Heart left ventricle (tissue), 13 donors: ENCODE results near the gene EIF4A3.

Source experiments
- CTCF ChIP-seq, 12 donors: fragments of 200-600 bp; sonication (generic) in 4 of 12; IDR thresholded peaks; one replicate each; pipeline versions ENCODE4 v1.5.0 to v1.8.0; 2018 to 2022; ENCODE audit warnings: antibody characterized with exemption in 12 of 12, mild to moderate bottlenecking in 5 of 12
- POLR2A ChIP-seq, 2 donors: fragments of 450-650 bp; IDR thresholded peaks; one replicate each; pipeline ENCODE4 v1.6.1; 2017; ENCODE audit warnings: antibody characterized with exemption in 2 of 2, mild to moderate bottlenecking in 2 of 2, moderate library complexity in 2 of 2
- donor health status: ischemic (EF 13 %, LVEDD 7.1; RV severe dilation, severe dysfunction).
- donor health status: DM: no; HTN: yes; CAD: no.
- donor health status: DM: no; HTN: no; CAD: no.
- donor health status: ischemic (EF 25% LVEDD 6.9; RV normal size, moderate dysfunction).
- donor health status: ischemic (EF 25% LVEDD 5.7; RV mildly dilated, moderate dysfunction).
- donor health status: ischemic (EF 35%, LVEDD 5.7; RV mildly dilated, moderate dysfunction).
- donor health status: nonischemic (EF 11% LVEDD 7.7; RV severe dilation, severe dysfunction).
- donor health status: DM: yes; HTN: yes; CAD: no.
- donor health status: PGD.
- donor health status: ischemic (EF 29% LVEDD 5.4; RV normal size, mild dysfunction).
- donor health status: nonischemic (EF 23%, LVEDD 6.1; RV moderate dilation, normal function).

GRCh38 chr17:80166446-80166845 is 19.5 kb upstream of the EIF4A3 start:
- TF ChIP-seq CTCF (IDR thresholded peaks at IDR 0.05), result no peak
- TF ChIP-seq POLR2A (IDR thresholded peaks at IDR 0.05), result no peak
